ENCODE measurements around the gene KIAA1671. TPM values are rescaled to one million over a fixed set of nuclear protein-coding genes. Genes with fewer than 3 reads are reported as not detected.

The KIAA1671 gene
- total RNA-seq, 2 donors from 2014 or later = 16.8 to 21.7 TPM

DNA sequence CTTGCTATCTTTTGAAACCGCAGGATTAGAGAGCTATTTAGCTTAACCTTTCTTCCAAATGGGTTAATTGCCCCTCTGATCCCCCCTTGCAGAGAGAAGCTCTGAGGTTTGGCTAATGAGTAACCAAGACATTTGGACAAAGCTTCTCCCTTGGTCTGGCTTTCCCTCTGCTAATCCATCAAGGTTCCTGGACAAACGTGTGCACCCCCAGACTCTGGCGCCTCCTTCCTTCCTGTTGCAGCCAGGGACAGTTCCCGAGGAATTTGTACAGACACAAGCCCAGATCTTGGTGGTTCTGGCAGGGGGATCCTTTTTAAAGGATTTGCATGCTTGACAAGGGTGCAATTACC lies 1.6 kb downstream of the KIAA1671 start:
- Histone ChIP-seq H3K36me3 (no peaks in the 10 kb centered on the region), H3K27ac (peak overlapping the region; percentile 80 to 87), H3K4me3 (peak overlapping the region; percentile 60 to 83), H3K27me3 (no peaks in the 10 kb centered on the region), H3K9me3 (no peaks in the 10 kb centered on the region), H3K4me1 (peaks cover 0 to 32% of the 10 kb centered on the region in 2 donors)
- DNase-seq (ENCODE audit: low spot score) = no peak
- TF ChIP-seq, protein P1, sequence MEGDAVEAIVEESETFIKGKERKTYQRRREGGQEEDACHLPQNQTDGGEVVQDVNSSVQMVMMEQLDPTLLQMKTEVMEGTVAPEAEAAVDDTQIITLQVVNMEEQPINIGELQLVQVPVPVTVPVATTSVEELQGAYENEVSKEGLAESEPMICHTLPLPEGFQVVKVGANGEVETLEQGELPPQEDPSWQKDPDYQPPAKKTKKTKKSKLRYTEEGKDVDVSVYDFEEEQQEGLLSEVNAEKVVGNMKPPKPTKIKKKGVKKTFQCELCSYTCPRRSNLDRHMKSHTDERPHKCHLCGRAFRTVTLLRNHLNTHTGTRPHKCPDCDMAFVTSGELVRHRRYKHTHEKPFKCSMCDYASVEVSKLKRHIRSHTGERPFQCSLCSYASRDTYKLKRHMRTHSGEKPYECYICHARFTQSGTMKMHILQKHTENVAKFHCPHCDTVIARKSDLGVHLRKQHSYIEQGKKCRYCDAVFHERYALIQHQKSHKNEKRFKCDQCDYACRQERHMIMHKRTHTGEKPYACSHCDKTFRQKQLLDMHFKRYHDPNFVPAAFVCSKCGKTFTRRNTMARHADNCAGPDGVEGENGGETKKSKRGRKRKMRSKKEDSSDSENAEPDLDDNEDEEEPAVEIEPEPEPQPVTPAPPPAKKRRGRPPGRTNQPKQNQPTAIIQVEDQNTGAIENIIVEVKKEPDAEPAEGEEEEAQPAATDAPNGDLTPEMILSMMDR (IDR thresholded peaks at IDR 0.05) = no peak

DNA sequence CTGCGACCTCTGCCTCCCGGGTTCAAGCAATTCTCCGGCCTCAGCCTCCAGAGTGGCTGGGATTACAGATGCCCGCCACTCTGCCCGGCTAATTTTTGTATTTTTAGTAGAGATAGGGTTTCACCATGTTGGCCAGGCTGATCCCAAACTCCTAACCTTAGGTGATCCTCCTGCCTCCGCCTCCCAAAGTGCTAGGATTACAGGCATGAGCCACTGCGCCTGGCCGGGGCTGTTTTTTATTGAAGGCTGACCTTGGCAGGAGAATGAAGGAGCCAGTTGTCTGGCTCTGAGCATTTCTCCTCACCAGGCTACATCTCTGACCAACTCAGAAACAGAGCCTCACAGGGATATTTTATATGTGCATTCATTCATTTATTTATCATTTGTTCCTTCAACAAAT lies 2.3 kb downstream of the KIAA1671 start:
- Histone ChIP-seq H3K27me3 (no peaks in the 10 kb centered on the region), H3K4me1 (peaks cover 0 to 32% of the 10 kb centered on the region in 2 donors), H3K36me3 (no peaks in the 10 kb centered on the region), H3K9me3 (no peaks in the 10 kb centered on the region), H3K27ac (no peak overlapping the region), H3K4me3 (no peak overlapping the region)
- TF ChIP-seq, protein P1 (IDR thresholded peaks at IDR 0.05) = no peak
- DNase-seq (ENCODE audit: low spot score) = no peak

DNA sequence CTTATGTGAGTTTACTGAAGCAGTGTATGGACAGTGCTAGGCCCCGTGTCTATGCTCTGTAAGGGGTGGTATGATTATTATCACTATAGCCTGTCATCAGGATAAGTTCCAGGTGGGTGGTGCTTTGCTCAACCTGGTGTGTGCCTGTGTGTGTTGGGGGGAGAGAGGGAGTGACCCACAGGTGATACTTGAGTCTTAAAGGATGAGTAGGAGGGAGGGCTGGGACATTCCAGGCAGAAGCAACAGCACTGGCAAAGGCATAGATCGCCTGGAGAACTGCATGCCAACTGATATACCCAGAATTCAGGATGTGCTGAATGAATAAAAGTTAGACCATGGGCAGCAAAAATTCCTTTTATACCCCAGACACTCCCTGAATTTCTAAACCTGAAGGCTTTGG lies 4.5 kb downstream of the KIAA1671 start:
- Histone ChIP-seq H3K27ac (no peak overlapping the region), H3K9me3 (no peaks in the 10 kb centered on the region), H3K4me3 (no peak overlapping the region), H3K27me3 (no peaks in the 10 kb centered on the region), H3K4me1 (peaks cover 0 to 25% of the 10 kb centered on the region in 2 donors), H3K36me3 (no peaks in the 10 kb centered on the region)
- TF ChIP-seq, protein P1 (IDR thresholded peaks at IDR 0.05) = no peak
- DNase-seq (ENCODE audit: low spot score) = no peak

DNA sequence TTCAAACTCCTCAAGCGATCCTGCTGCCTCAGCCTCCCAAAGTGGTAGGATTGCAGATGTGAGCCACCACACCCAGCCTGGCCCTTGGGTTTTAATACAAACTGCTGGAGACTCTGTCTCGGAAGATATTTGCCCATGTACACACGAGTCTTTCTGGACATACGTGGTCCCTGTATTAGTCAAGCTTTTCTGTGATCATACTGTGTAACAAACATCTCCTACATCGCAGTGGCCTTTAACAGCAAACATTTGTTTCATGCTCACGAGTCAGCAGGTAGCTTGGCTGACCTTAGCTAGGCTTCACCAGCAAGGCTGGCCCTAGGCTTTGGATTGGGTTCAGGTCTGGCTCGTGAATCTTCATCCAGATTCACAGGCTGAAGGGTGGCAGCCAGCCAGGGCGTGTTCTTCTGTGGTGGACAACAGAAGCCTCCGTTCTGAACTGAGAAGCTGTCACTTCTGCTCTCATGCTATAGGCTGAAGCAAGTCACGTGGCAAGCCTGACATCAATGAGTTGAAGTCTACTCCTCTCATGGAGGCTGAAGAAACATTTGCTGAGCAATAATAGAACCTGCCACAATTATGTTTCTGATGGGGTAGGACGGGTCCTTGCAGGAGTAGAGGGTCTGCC lies 8.8 kb downstream of the KIAA1671 start:
- H3K27ac ChIP-seq = no peak overlapping the region
- H3K4me1 ChIP-seq = peaks cover 0 to 28% of the 10 kb centered on the region in 2 donors
- H3K36me3 ChIP-seq = no peaks in the 10 kb centered on the region
- no peaks in the 10 kb centered on the region for H3K27me3 ChIP-seq
- DNase-seq (ENCODE audit: low spot score) = no peak
- H3K9me3 ChIP-seq = no peaks in the 10 kb centered on the region
- no peak overlapping the region for H3K4me3 ChIP-seq
- TF ChIP-seq, protein P1 (IDR thresholded peaks at IDR 0.05) = no peak

DNA sequence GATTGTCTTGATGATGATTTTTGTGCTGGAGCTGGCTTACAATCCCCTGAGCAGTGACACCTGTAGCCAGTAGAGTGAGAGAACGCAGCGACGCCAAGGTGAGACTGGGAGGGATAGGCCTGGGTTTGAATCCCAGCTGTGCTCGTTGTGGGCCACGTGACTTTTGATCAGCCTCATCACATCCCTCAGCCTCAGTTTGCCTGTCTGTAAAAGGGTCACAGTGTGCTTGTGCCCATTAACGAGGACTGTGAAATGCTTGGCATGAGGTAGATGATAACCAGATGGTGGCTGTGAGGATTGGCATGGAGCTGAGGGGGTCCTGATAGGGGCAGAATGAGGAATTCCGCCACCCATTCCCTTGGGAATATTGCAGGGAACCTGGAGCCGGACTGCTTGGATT lies 9.6 kb downstream of the KIAA1671 start:
- Histone ChIP-seq H3K36me3 (no peaks in the 10 kb centered on the region), H3K4me3 (no peak overlapping the region), H3K4me1 (peaks cover 0 to 35% of the 10 kb centered on the region in 2 donors), H3K27me3 (no peaks in the 10 kb centered on the region), H3K9me3 (no peaks in the 10 kb centered on the region), H3K27ac (no peak overlapping the region)
- no peak for DNase-seq (ENCODE audit: low spot score)
- TF ChIP-seq, protein P1 (IDR thresholded peaks at IDR 0.05) = no peak

DNA sequence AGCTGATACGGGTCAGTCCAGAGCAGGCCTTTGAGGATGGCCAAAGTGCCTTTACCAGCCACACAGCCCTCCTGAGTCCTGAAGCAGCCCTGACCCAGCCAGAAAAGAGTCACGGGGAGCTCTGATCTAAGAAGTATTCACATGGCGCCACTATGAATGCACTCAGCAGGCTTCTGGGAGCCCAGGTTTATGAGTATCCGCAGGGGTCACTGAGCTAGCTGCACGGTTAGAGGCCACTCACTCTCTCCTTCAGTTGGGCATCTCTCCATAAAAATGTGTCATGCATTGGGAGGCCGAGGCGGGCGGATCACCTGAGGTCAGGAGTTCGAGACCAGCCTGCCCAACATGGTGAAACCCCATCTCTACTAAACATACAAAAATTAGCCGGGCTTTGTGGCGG lies 10.3 kb downstream of the KIAA1671 start:
- Histone ChIP-seq H3K36me3 (no peaks in the 10 kb centered on the region), H3K4me3 (no peak overlapping the region), H3K4me1 (peaks cover 0 to 41% of the 10 kb centered on the region in 2 donors), H3K27ac (no peak overlapping the region), H3K27me3 (no peaks in the 10 kb centered on the region), H3K9me3 (no peaks in the 10 kb centered on the region)
- TF ChIP-seq, protein P1 (IDR thresholded peaks at IDR 0.05) = no peak
- DNase-seq (ENCODE audit: low spot score) = no peak
